Smooth muscle cell of the brain vasculature (primary cell): ENCODE measurements around the gene PPP1R3D.

ENCODE experiments used
- DNase-seq: peaks from one replicate; pipeline ENCODE4 v3.0.0-alpha.2; 2012; ENCODE audit warnings: low read depth, low spot score

Gene PPP1R3D

GRCh38 chr20:59948828-59949720 lies 9.0 kb upstream of the PPP1R3D start:
- no peak for DNase-seq

GRCh38 chr20:59948212-59948611 lies 8.1 kb upstream of the PPP1R3D start:
- DNase-seq = no peak

GRCh38 chr20:59947376-59947775 lies 7.3 kb upstream of the PPP1R3D start:
- no peak for DNase-seq

- no peak for DNase-seq
Observed at GRCh38 chr20:59945731-59946130, 5.6 kb upstream of the PPP1R3D start.

GRCh38 chr20:59945175-59945574 lies 5.1 kb upstream of the PPP1R3D start:
- no peak for DNase-seq

- no peak for DNase-seq
Observed at GRCh38 chr20:59944726-59945125, 4.6 kb upstream of the PPP1R3D start.

GRCh38 chr20:59942245-59942644 lies 2.1 kb upstream of the PPP1R3D start:
- DNase-seq = no peak

GRCh38 chr20:59940956-59941294 lies 820 bp upstream of the PPP1R3D start:
- DNase-seq = no peak

- no peak for DNase-seq
Observed at GRCh38 chr20:59939879-59940128, 301 bp downstream of the PPP1R3D start.

GRCh38 chr20:59939052-59939878 lies 840 bp downstream of the PPP1R3D start:
- DNase-seq = no peak

GRCh38 chr20:59938696-59939051 lies 1.4 kb downstream of the PPP1R3D start:
- DNase-seq = no peak

- DNase-seq = no peak
Observed at GRCh38 chr20:59938221-59938620, 1.9 kb downstream of the PPP1R3D start.

- no peak for DNase-seq
Observed at GRCh38 chr20:59937150-59937549, 3.0 kb downstream of the PPP1R3D start.

- no peak for DNase-seq
Observed at GRCh38 chr20:59936409-59936808, 3.7 kb downstream of the PPP1R3D start.

GRCh38 chr20:59935457-59936185 lies 4.5 kb downstream of the PPP1R3D start:
- no peak for DNase-seq

- no peak for DNase-seq
Observed at GRCh38 chr20:59933849-59934585, 6.1 kb downstream of the PPP1R3D start.

GRCh38 chr20:59933296-59933848 lies 6.7 kb downstream of the PPP1R3D start, which contains the start of gene SYCP2:
SYCP2 (minus strand) TSS chr20:59933637; CDS start chr20:59922413, 11,224 bp downstream.
- DNase-seq = no peak

GRCh38 chr20:59932616-59933295 lies 7.3 kb downstream of the PPP1R3D start:
- DNase-seq = no peak

GRCh38 chr20:59931511-59932312 lies 8.4 kb downstream of the PPP1R3D start:
- DNase-seq = no peak

- DNase-seq = no peak
Observed at GRCh38 chr20:59925899-59926298, 14.2 kb downstream of the PPP1R3D start.
